GM21515 (cell line): Measurements from ENCODE around the gene OR5T1.

Experiments used
- ATAC-seq: cut with Tn5 transposase; IDR thresholded peaks from one replicate; pipeline ENCODE4 v1.9.1; 2021; ENCODE audit not compliant: unreplicated experiment

Gene OR5T1

GRCh38 chr11:56273854-56274253, at the start of gene OR5T1:
OR5T1 (plus strand) TSS chr11:56274154; CDS start chr11:56275639, 1,485 bp downstream.
- ATAC-seq = no peak

- ATAC-seq = no peak
These were observed 39.8 kb upstream of the OR5T1 start, which contains the start of gene OR5T2 for GRCh38 chr11:56234155-56234554. OR5T2 (minus strand) TSS chr11:56234255; CDS start chr11:56233062, 1,193 bp downstream.

GRCh38 chr11:56251954-56252353, 22.0 kb upstream of the OR5T1 start, which contains the start of gene OR5T3:
OR5T3 (plus strand) TSS chr11:56252254; CDS start chr11:56252254, 0 bp downstream.
- ATAC-seq = no peak

GRCh38 chr11:56271092-56271491, 2.9 kb upstream of the OR5T1 start:
- no peak for ATAC-seq

- no peak for ATAC-seq
These were observed 18.2 kb downstream of the OR5T1 start, which contains the start of gene OR8H1 for GRCh38 chr11:56292154-56292553. OR8H1 (minus strand) TSS chr11:56292254; CDS start chr11:56291062, 1,192 bp downstream.

GRCh38 chr11:56296898-56297297, 22.9 kb downstream of the OR5T1 start:
- ATAC-seq = no peak

- ATAC-seq = no peak
These were observed 33.9 kb downstream of the OR5T1 start for GRCh38 chr11:56307836-56308235.

GRCh38 chr11:56314844-56315243, 40.9 kb downstream of the OR5T1 start, which contains the start of gene OR8K3:
OR8K3 (plus strand) TSS chr11:56315144; CDS start chr11:56318307, 3,163 bp downstream.
- no peak for ATAC-seq
